EL (cell line): Measurements from ENCODE around the gene HK1.
"Not testable (repeated sequence)": the region's sequence is repeated elsewhere in the genome, so short reads cannot be mapped to it uniquely, and the experiment has no call there.

Source experiments
- DNase-seq: peaks from one replicate; pipeline ENCODE4 v3.0.0-alpha.2; 2016

Gene HK1

GRCh38 chr10:69312528-69312927 lies 34.2 kb downstream of the HK1 start:
- no peak for DNase-seq

- no peak for DNase-seq
Observed at GRCh38 chr10:69315100-69315542, 36.8 kb downstream of the HK1 start.

GRCh38 chr10:69315610-69316312 lies 37.5 kb downstream of the HK1 start:
- no peak for DNase-seq

GRCh38 chr10:69316313-69317059 lies 38.2 kb downstream of the HK1 start:
- DNase-seq: peak; percentile 69

- no peak for DNase-seq
Observed at GRCh38 chr10:69317175-69317604, 38.9 kb downstream of the HK1 start.

GRCh38 chr10:69317626-69318105 lies 39.4 kb downstream of the HK1 start:
- DNase-seq: no peak

- DNase-seq: peak; percentile 90
Observed at GRCh38 chr10:69318106-69318866, 40.0 kb downstream of the HK1 start.

- DNase-seq: peak; percentile 72
Observed at GRCh38 chr10:69318867-69319727, 40.8 kb downstream of the HK1 start.

- DNase-seq: no peak
Observed at GRCh38 chr10:69319841-69320316, 41.6 kb downstream of the HK1 start.

- no peak for DNase-seq
Observed at GRCh38 chr10:69320521-69320920, 42.2 kb downstream of the HK1 start.

GRCh38 chr10:69321039-69321715 lies 42.9 kb downstream of the HK1 start:
- no peak for DNase-seq

- DNase-seq: no peak
Observed at GRCh38 chr10:69321865-69322264, 43.6 kb downstream of the HK1 start.

GRCh38 chr10:69322346-69322745 lies 44.0 kb downstream of the HK1 start:
- DNase-seq: not testable (repeated sequence)

- no peak for DNase-seq
Observed at GRCh38 chr10:69323622-69324021, 45.3 kb downstream of the HK1 start.

- DNase-seq: no peak
Observed at GRCh38 chr10:69324583-69324982, 46.3 kb downstream of the HK1 start.

- DNase-seq: peak; percentile 63
Observed at GRCh38 chr10:69325637-69326523, 47.6 kb downstream of the HK1 start.

GRCh38 chr10:69326692-69327091 lies 48.4 kb downstream of the HK1 start:
- DNase-seq: no peak

GRCh38 chr10:69327463-69328379 lies 49.4 kb downstream of the HK1 start:
- peak; percentile 60 for DNase-seq

GRCh38 chr10:69328380-69328735 lies 50.1 kb downstream of the HK1 start:
- DNase-seq: no peak
